ENCODE results near the gene CNTLN. TPM values are rescaled to one million over a fixed set of nuclear protein-coding genes. Genes with fewer than 3 reads are reported as not detected.

The CNTLN gene
- total RNA-seq, 1 donor from 2014 or later: 4.1 TPM

- no peak for DNase-seq (ENCODE audit: low read depth)
- no peak for TF ChIP-seq CTCF (IDR thresholded peaks at IDR 0.05; ENCODE audit: insufficient read depth, low read length, poor library complexity, severe bottlenecking)
- Histone ChIP-seq H3K27me3 (ENCODE audit: control insufficient read depth, insufficient read depth, low read length) (no peaks in the 10 kb centered on the region), H3K4me3 (ENCODE audit: low read depth, low read length) (no peak overlapping the region), H3K36me3 (ENCODE audit: control insufficient read depth, insufficient read depth, low read length) (no peaks in the 10 kb centered on the region)
Observed at GRCh38 chr9:17490110-17490509, 355.3 kb downstream of the CNTLN start.

- no peak for TF ChIP-seq CTCF (IDR thresholded peaks at IDR 0.05; ENCODE audit: insufficient read depth, low read length, poor library complexity, severe bottlenecking)
- H3K4me3 ChIP-seq (ENCODE audit: low read depth, low read length): no peak overlapping the region
- no peaks in the 10 kb centered on the region for H3K27me3 ChIP-seq (ENCODE audit: control insufficient read depth, insufficient read depth, low read length)
- H3K36me3 ChIP-seq (ENCODE audit: control insufficient read depth, insufficient read depth, low read length): no peaks in the 10 kb centered on the region
- no peak for DNase-seq (ENCODE audit: low read depth)
Observed at GRCh38 chr9:17491780-17492179, 356.9 kb downstream of the CNTLN start.

- no peak for TF ChIP-seq CTCF (IDR thresholded peaks at IDR 0.05; ENCODE audit: insufficient read depth, low read length, poor library complexity, severe bottlenecking)
- no peak overlapping the region for H3K4me3 ChIP-seq (ENCODE audit: low read depth, low read length)
- H3K36me3 ChIP-seq (ENCODE audit: control insufficient read depth, insufficient read depth, low read length): no peaks in the 10 kb centered on the region
- no peaks in the 10 kb centered on the region for H3K27me3 ChIP-seq (ENCODE audit: control insufficient read depth, insufficient read depth, low read length)
- no peak for DNase-seq (ENCODE audit: low read depth)
Observed at GRCh38 chr9:17503196-17503595, 368.4 kb downstream of the CNTLN start.

- Histone ChIP-seq H3K4me3 (ENCODE audit: low read depth, low read length) (no peak overlapping the region), H3K27me3 (ENCODE audit: control insufficient read depth, insufficient read depth, low read length) (no peaks in the 10 kb centered on the region), H3K36me3 (ENCODE audit: control insufficient read depth, insufficient read depth, low read length) (no peaks in the 10 kb centered on the region)
- DNase-seq (ENCODE audit: low read depth): no peak
- TF ChIP-seq CTCF (IDR thresholded peaks at IDR 0.05; ENCODE audit: insufficient read depth, low read length, poor library complexity, severe bottlenecking): no peak
Observed at GRCh38 chr9:17509151-17509550, 374.3 kb downstream of the CNTLN start.

- Histone ChIP-seq H3K36me3 (ENCODE audit: control insufficient read depth, insufficient read depth, low read length) (no peaks in the 10 kb centered on the region), H3K27me3 (ENCODE audit: control insufficient read depth, insufficient read depth, low read length) (no peaks in the 10 kb centered on the region), H3K4me3 (ENCODE audit: low read depth, low read length) (no peak overlapping the region)
- peak; percentile 5 for DNase-seq (ENCODE audit: low read depth)
- no peak for TF ChIP-seq CTCF (IDR thresholded peaks at IDR 0.05; ENCODE audit: insufficient read depth, low read length, poor library complexity, severe bottlenecking)
Observed at GRCh38 chr9:17509701-17510100, 374.9 kb downstream of the CNTLN start.

GRCh38 chr9:17519761-17520160 lies 384.9 kb downstream of the CNTLN start:
- no peaks in the 10 kb centered on the region for H3K27me3 ChIP-seq (ENCODE audit: control insufficient read depth, insufficient read depth, low read length)
- no peak for DNase-seq (ENCODE audit: low read depth)
- TF ChIP-seq CTCF (IDR thresholded peaks at IDR 0.05; ENCODE audit: insufficient read depth, low read length, poor library complexity, severe bottlenecking): no peak
- no peak overlapping the region for H3K4me3 ChIP-seq (ENCODE audit: low read depth, low read length)
- no peaks in the 10 kb centered on the region for H3K36me3 ChIP-seq (ENCODE audit: control insufficient read depth, insufficient read depth, low read length)
